ENCODE data around the gene ELF5.

The ELF5 gene

GRCh38 chr11:34449013-34449412 lies 64.6 kb downstream of the ELF5 start:
- H3K27ac ChIP-seq (replicated peaks): peak overlapping the region; percentile 78
- TF ChIP-seq CTCF (IDR thresholded peaks at IDR 0.05; ENCODE audit: insufficient read depth, low read length): no peak
- peak; percentile 60; the same call in 1 of the 2 replicates for TF ChIP-seq POLR2AphosphoS5 (IDR thresholded peaks at IDR 0.05; ENCODE audit: low read depth)
- H3K4me3 ChIP-seq (replicated peaks; ENCODE audit: insufficient read depth, low read length): no peak overlapping the region
- DNase-seq (ENCODE audit: low read depth in 1 of 2, low spot score in 1 of 2): peak in 1 of 2 experiments; percentile 82
- H3K27me3 ChIP-seq (ENCODE audit: insufficient read depth, poor library complexity, severe bottlenecking): no peaks in the 10 kb centered on the region

GRCh38 chr11:34448223-34448994 lies 65.2 kb downstream of the ELF5 start:
- Histone ChIP-seq H3K4me3 (replicated peaks; ENCODE audit: insufficient read depth, low read length) (no peak overlapping the region), H3K27ac (replicated peaks) (peak overlapping the region; percentile 78), H3K27me3 (ENCODE audit: insufficient read depth, poor library complexity, severe bottlenecking) (no peaks in the 10 kb centered on the region)
- no peak for TF ChIP-seq CTCF (IDR thresholded peaks at IDR 0.05; ENCODE audit: insufficient read depth, low read length)
- TF ChIP-seq SPI1 (IDR thresholded peaks at IDR 0.05; ENCODE audit: borderline replicate concordance, low read depth): no peak
- TF ChIP-seq POLR2AphosphoS5 (IDR thresholded peaks at IDR 0.05; ENCODE audit: low read depth): no peak
- no peak for TF ChIP-seq REST (IDR thresholded peaks at IDR 0.05; ENCODE audit: insufficient replicate concordance, low read depth)
- no peak for TF ChIP-seq GABPA (IDR thresholded peaks at IDR 0.05; ENCODE audit: low read depth)
- peak in 1 of 2 experiments; percentile 48 for DNase-seq (ENCODE audit: low read depth in 1 of 2, low spot score in 1 of 2)

GRCh38 chr11:34447044-34447443 lies 66.5 kb downstream of the ELF5 start:
- no peak for DNase-seq (ENCODE audit: low read depth in 1 of 2, low spot score in 1 of 2)
- Histone ChIP-seq H3K27me3 (ENCODE audit: insufficient read depth, poor library complexity, severe bottlenecking) (no peaks in the 10 kb centered on the region), H3K27ac (replicated peaks) (peak overlapping the region; percentile 78), H3K4me3 (replicated peaks; ENCODE audit: insufficient read depth, low read length) (no peak overlapping the region)
- TF ChIP-seq CTCF (IDR thresholded peaks at IDR 0.05; ENCODE audit: insufficient read depth, low read length) (no peak), POLR2AphosphoS5 (IDR thresholded peaks at IDR 0.05; ENCODE audit: low read depth) (no peak), SPI1 (IDR thresholded peaks at IDR 0.05; ENCODE audit: borderline replicate concordance, low read depth) (no peak), REST (IDR thresholded peaks at IDR 0.05; ENCODE audit: insufficient replicate concordance, low read depth) (no peak), GABPA (IDR thresholded peaks at IDR 0.05; ENCODE audit: low read depth) (no peak)

Data from HL-60 (cell line).